ENCODE data around the gene WDR18.
"Not testable (repeated sequence)": the region's sequence is repeated elsewhere in the genome, so short reads cannot be mapped to it uniquely, and the experiment has no call there.

Gene WDR18

GRCh38 chr19:1019980-1020867 is 36.1 kb downstream of the WDR18 start:
- no peak for DNase-seq (ENCODE audit: low read depth)

DNA sequence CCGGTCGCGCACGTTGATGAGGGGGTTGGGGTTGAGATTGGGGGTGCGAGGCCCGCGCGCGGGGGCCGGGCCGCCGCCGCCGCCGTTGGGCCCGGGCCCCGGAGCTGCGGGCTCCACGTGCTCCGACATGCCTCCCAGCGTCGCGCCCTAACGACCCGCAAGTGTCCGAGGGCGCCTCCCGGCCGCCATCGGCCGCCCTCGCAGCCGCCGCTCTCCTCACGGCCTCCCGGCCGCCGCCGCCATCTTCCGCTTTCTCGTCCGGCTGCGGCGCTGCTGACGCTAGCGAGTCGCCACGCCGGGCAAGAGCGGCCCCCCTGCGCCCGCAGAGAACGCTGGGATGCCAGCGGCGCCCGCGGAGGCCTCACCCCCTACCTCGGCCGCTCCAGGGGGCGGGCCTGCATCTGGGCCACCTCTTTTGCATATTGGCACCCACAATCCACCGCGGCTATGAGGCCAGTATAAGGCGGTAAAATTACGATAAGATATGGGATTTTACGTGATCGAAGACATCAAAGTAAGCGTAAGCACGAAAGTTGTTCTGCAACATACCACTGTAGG is 36.8 kb downstream of the WDR18 start, which contains the start of gene TMEM259:
Gene TMEM259 (minus strand): TSS at position 256 of the 558 bp plus-strand sequence. CDS start 127 bp downstream, at position 129.
- peak; percentile 97 for DNase-seq (ENCODE audit: low read depth)

DNA sequence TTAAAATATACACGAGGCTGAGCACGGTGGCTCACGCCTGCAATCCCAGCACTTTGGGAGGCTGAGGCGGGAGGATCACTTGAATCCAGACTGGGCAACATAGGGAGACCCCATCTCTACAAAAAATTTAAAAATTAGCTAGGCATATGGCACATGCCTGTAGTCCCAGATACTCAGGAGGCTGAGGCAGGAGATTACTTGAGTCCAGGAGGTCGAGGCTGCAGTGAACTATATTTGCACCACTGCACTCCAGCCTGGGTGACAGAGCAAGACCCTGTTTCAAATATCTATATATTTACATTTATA is 39.7 kb downstream of the WDR18 start:
- not testable (repeated sequence) for DNase-seq (ENCODE audit: low read depth)

DNA sequence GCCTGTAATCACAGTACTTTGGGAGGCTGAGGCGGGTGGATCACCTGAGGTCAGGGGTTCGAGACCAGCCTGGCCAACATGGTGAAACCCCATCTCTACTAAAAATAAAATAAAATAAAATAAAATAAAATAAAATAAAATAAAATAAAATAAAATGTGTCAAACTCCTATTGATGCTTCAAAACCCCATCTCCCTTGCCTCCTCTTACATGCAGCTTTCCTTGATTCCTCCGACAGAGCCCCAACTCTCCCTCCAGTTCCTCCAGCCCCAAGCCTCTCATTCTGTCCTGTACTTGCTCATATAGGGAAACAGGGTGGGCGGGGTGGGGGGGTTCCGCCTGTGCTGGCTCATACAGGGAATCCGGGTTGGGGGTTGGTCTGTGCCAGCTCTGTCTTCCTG is 40.9 kb downstream of the WDR18 start:
- not testable (repeated sequence) for DNase-seq (ENCODE audit: low read depth)

- peak; percentile 46 for DNase-seq (ENCODE audit: low read depth)
Observed at GRCh38 chr19:1025960-1026782, 42.0 kb downstream of the WDR18 start, which contains the start of gene CNN2. CNN2 (plus strand) TSS chr19:1026608; CDS start chr19:1026662, 54 bp downstream.

DNA sequence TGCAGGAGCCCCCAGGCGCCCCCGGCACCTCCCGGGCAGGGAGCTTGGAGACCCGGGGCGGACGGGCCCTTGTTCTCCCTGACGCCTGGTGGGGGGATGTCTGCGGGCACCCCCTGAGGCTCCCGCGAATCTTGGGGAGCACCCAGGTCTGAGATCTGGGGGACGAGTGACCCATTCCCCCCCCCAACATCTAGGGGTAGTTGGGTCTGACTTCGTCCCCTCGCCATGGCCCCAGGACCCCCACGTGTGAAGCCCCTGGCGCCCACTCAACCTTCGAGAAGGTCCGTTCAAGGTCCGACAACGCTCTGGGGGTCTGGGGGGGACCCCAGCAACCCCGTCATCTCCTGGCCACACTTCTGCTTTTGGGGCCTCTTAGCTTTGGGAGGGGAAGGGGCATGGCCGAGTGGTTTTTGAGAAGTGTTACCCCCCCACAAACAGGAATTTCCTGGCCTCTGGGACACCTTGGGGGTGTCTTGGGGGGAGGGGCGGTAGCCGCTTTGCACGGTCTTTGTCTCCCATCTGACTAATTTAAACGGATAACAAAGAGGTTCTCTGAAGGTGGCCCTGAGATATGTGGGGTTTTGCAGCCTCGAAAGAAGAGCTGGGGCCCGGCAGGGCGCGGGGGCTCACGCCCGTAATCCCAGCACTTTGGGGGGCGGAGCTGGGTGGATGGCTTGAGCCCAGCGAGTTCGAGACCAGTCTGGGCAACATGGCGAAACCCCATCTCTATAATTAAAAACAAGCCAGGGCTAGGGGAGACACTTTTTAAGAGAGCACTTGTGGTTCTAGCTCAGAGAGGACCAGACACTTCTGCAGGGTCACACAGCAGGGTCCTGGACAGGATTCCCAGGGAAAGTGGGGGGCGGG is 42.9 kb downstream of the WDR18 start:
- no peak for DNase-seq (ENCODE audit: low read depth)

GRCh38 chr19:1027650-1028061 is 43.5 kb downstream of the WDR18 start:
- no peak for DNase-seq (ENCODE audit: low read depth)

DNA sequence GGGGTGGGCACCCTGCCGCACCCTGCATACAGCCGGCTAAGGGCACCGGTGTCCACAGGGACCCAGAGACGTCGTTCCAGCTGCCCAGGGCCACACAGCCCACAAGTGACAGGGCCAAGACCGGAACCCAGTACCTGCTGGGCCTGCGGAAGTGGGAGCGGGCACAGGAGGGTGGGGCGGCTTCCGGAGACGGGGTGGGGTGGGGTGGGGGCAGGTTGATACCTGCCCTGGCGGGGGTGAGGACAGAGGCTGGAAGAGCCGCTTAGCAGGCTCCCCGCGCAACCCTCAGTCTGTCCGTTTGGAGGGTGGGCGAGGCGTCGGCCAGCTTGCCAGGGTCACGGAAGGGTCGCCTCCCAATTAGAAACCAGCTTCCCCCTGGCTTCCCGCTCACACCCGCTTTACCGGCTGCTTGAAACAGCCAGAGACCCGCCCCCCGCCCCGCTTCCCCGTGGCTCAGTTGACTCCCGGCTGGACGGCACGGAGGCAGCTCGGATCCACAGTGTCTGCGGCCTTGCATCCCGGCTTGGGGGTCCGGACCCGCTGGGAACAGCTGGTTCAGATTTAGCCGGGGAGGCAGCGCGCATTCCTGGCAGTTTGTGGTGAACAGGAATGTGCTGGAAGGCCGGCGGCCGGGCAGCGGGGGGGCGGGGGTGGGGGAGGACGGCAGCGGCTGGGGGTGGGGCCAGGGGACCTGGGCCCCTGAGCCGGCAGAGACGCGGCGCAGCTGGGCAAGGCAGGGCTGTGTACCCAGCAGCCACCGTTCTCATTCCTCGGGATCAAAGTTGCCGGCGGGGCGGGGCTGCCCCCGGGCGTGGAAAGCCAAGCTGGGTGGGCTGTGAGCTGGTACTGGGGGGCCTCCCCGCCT is 44.1 kb downstream of the WDR18 start:
- no peak for DNase-seq (ENCODE audit: low read depth)

GRCh38 chr19:1032264-1032867 is 48.2 kb downstream of the WDR18 start:
- DNase-seq (ENCODE audit: low read depth): no peak

DNA sequence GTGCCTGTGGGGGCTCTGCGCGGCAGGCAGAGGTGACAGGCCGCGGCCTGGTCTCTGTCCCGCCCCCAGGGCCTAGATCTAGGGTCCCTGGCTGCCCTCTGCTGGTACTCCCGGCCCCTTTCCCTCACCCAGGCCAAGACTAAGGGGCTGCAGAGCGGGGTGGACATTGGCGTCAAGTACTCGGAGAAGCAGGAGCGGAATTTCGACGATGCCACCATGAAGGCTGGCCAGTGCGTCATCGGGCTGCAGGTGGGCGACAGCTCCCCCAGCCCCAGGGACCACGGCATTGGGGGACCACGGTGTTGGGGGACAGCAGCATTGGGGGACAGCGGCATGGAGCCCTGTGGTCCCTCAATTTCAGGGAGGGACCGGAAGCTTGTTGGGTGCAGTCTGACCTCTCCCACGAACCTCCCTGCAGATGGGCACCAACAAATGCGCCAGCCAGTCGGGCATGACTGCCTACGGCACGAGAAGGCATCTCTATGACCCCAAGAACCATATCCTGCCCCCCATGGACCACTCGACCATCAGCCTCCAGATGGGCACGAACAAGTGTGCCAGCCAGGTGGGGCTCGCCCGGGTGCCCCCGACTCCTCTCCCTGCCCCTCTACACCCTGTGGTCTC is 52.0 kb downstream of the WDR18 start:
- DNase-seq (ENCODE audit: low read depth): no peak

DNA sequence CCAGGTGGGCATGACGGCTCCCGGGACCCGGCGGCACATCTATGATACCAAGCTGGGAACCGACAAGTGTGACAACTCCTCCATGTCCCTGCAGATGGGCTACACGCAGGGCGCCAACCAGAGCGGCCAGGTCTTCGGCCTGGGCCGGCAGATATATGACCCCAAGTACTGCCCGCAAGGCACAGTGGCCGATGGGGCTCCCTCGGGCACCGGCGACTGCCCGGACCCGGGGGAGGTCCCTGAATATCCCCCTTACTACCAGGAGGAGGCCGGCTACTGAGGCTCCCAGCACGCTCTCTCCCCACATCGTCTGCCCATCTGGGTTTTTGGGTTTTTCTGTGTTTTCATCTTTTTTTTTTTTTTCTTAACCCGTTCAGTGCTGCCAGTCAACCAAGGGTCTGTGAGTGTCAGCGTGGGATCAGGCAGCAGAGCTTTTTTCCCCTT is 53.5 kb downstream of the WDR18 start:
- DNase-seq (ENCODE audit: low read depth): no peak

- DNase-seq (ENCODE audit: low read depth): no peak
Observed at GRCh38 chr19:1038978-1039645, 55.0 kb downstream of the WDR18 start.

DNA sequence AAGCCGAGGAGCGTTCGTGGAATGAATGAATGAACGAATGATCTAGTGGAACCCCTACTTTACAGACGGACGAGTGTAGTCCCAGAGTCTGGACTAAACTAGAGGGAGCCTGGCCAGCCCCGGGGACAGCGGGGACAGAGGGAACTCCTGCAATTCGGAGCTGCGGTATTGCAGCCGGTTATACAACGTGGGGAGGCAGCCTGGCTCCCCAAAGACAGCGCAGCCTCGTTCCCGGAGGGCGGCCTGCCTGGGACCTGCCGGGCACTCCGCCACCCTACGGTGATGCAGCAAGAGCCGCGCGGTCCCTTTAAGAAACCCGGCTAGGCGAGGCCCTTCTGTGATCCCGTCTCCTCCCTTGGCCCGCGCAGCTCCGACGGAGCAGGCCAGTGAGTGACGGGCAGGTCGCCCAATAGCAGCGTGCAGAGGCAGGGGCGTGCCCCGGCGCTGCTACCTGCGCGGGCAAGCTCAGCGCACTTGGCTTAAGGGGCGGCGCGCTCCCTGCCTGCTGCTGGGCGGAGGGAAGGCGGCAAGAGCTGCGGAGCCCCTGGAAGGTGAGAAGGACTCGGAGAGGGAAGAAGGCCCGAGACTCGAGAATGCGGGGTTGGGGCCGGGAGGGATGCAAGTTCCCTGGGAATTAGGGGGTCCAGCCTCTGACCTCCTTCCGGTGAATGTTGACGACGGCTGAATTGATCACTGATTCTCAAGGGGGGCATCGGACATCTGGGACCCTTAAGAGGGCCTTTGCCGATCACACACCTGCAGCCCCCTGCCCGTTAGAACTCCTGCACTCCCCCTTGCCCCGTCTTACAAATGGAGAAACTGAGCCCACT is 55.7 kb downstream of the WDR18 start, which contains the start of gene ABCA7:
Gene ABCA7 (plus strand): TSS at position 462 of the 830 bp plus-strand sequence. CDS start 1,255 bp downstream, outside the sequence.
- DNase-seq (ENCODE audit: low read depth): peak; percentile 99

DNA sequence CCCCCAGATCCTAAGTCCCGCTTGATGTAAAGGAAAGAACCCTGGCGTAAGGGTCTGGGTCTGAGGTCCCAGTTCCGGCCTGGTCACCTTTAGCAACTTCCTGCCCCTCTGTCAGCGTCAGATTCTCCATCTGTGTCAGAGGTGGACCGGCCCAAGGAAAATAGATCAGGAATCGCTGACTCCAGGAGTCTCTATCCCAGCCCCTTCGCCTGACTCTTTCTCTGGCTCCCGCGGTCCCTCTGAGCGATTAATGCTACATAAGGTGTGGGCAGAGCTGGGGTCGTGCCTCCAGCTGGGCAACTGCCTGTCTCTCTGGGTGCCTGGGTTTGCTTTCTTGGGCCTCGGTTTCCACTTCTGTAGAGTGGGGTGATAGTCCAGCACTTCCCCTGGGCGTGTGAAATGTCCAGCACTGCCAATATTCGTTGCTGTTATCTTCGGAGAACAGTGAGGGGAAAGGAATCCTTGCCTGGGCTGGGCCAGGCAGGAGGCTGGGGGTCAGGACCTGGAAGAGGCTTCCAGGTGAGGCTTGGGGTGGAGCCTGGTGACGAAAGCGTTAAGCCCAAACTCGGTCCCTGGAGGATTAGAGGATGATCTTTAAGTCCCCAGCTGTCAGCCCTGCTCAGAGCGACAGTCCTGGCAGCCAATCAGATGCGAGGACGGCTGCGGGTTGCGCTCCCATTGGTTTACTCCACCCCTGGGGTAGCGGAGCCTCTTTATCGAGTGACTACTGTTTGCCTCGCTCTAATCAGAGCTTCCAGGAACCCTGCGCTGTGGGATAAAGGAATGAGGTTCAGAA is 56.5 kb downstream of the WDR18 start:
- peak; percentile 76 for DNase-seq (ENCODE audit: low read depth)

- no peak for DNase-seq (ENCODE audit: low read depth)
Observed at GRCh38 chr19:1041272-1041834, 57.2 kb downstream of the WDR18 start.

DNA sequence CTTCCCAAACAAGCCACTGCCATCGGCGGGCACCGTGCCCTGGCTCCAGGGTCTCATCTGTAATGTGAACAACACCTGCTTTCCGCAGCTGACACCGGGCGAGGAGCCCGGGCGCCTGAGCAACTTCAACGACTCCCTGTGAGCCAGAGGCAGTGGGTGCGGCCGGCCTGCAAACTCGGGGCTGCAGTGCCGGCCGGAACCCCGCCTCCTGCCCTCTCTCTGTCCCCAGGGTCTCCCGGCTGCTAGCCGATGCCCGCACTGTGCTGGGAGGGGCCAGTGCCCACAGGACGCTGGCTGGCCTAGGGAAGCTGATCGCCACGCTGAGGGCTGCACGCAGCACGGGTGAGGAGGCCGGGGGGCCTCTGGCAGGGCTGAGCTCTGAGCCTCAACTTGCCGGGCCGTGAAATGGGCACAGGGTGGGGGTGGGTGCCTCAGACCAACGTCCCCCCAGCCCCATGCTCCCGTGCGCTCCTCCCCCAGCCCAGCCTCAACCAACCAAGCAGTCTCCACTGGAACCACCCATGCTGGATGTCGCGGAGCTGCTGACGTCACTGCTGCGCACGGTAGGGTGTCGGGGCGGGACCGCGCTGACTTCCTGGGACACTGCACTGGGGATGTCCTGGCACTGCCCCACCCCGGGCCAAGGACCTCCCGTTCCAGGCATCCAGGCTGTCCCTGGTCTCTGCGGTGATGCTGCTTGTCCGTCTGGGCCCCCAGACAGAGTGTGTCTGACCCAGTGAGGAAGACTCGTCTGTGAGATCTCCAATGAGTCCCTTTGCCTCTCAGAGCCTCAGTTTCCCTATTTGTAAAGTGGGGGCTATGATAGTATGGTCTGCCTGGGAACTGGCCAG is 57.9 kb downstream of the WDR18 start:
- no peak for DNase-seq (ENCODE audit: low read depth)
